Activated CD4-positive, alpha-beta T cell treated with anti-CD3 and anti-CD28 coated beads, Interleukin-2, Interleukin-6, amounts not matched to agents 100 ng/mL and 50 ng/mL, durations not matched to agents 16 hours and 8 hours (primary cell): Measurements from ENCODE around the gene COL13A1.

Experiments used
- DNase-seq: peaks from one replicate; pipeline ENCODE4 v3.0.0-alpha.2; 2020

COL13A1 gene

GRCh38 chr10:69892406-69892805 lies 90.7 kb downstream of the COL13A1 start:
- DNase-seq = no peak

DNA sequence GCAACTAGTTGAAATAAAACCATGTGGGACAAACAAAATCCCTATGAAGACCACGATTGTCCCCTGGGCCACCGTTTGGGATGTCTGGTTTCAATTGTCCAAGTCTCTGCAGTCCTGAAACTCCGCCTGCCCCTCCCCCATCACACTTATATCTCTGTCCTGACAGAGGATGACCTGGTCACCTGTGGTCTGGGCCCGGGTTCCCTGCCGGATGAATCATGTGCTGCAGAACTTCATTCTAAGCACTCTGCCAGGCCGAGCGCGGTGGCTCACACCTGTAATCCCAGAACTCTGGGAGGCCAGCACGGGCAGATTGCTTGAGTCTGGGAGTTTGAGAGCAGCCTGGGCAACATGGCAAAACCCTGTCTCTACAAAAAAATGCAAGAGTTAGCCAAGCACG lies 91.1 kb downstream of the COL13A1 start:
- no peak for DNase-seq

- DNase-seq = no peak
These were observed 91.7 kb downstream of the COL13A1 start for GRCh38 chr10:69893271-69893900.

DNA sequence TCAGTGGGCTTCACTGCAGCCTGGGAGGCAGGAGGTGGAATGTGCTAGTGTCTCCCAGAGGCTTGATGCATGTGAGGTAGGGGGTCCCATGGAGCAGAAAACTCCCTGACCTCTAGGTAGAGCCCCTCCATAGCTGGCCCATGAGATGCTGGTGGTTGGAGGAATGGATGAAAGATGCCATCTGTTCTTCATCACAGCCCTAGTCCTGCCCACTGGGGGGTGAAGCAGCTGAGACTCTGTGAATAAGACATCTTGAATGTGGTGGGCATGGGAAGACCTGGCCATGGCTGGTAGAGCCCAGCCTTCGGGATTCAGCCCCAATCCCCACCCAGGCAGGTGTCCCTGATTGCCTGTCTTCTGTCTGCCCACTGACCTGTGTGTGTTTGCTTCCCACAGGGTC lies 92.5 kb downstream of the COL13A1 start:
- DNase-seq = no peak

DNA sequence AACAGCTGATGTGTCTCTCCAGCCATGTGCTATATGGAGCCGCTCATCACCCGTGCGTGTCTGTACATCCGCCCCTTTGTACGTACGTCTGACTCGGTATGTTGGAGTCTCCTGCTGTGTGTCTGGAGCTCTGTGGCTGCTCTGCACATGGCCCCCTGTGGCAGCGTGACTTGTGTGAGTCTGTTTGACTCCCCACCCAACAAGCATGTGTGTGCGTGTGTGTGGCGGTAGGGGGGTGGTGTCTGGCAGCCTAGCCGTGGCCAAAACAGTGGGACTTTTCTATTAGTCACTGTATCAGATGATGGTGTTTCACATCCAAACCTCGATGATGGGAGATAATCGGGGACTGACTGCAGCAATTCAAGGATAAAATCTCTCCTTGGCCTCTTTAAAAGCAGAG lies 94.1 kb downstream of the COL13A1 start:
- no peak for DNase-seq

GRCh38 chr10:69896606-69897231 lies 95.0 kb downstream of the COL13A1 start:
- no peak for DNase-seq

- DNase-seq = no peak
These were observed 95.7 kb downstream of the COL13A1 start for GRCh38 chr10:69897432-69897831.

GRCh38 chr10:69897999-69898398 lies 96.3 kb downstream of the COL13A1 start:
- DNase-seq = no peak

GRCh38 chr10:69898524-69898923 lies 96.8 kb downstream of the COL13A1 start:
- DNase-seq = no peak

GRCh38 chr10:69898941-69899340 lies 97.2 kb downstream of the COL13A1 start:
- DNase-seq = no peak

DNA sequence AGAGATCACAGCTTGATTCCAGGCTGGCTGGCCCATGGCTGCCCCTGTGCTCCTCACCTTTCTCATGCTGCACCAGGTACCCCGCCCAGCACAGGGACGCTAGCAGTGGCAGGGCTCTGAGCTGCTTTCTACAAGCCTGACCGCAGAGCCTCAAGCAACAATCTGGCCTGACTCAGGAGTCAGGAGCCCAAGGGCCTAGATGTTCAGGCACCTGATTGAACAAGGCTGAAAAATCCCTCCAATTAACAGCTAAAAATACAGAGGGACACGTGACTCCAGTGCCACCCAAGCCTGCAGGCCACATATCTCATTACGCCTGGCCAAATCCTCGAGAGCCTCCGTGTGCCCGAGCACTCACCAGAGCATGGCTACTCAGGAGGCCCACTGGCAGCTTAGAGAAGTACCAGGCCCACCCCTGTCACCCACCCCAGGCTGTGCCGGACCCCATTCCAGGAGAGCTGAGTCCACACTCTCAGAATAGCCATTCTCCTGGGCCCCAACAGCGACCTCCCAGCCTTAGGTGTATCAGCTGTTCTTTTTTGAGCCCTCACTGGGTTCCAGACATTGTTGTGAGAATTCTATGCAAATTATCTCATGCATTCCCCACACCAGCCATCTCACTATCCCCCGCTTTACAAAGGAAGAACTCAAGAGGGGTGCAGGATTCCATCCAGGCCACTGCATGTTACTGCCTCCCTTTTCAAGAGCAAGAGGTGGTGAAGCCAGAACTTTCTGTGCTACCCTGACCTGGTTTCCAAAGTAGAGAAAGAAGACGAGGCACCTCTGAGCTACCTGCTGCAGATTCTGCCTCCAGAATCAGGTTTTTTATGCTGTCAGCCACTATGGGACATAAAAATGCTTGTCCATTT lies 98.3 kb downstream of the COL13A1 start:
- no peak for DNase-seq

DNA sequence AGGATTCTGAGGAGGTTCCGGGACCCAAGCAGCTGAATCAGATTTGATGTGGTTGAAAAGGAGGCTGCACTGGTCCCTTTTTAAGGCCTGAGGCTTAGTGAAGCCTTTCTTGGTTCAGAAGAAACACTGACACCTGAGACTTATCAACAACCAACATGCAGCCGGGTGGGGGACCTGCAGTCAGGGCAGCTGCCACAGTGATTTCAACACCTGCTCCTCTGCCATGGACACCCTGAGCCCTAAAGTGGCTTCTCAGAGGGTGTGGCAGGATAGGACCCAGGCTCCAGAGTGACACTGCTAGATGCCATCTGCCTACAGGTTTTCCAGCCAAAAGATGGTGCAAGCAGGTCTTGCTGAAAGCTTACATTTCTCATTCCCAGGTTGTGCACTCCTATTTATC lies 99.3 kb downstream of the COL13A1 start:
- no peak for DNase-seq

GRCh38 chr10:69901628-69902505 lies 100.2 kb downstream of the COL13A1 start:
- DNase-seq = peak; percentile 28

- no peak for DNase-seq
These were observed 101.3 kb downstream of the COL13A1 start for GRCh38 chr10:69902835-69903535.

DNA sequence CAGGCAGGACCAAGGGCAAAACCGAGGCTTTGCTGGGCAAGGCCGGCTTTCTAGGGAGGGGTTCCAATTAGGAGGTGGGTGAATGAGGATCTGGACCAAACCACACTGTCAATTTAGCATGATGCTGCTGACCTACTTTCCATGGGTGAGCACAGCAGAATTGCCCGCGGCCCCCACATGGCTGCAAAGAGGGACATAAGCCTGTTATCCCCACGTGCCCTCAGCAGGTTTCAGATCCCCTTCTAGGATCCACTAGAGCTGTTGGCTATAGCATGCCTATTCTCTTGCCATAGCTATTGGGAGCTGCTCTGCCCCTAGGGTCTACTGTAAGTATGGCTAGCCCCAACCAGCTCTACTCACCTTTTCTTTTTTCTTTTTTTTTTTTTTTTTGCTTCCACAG lies 102.8 kb downstream of the COL13A1 start:
- DNase-seq = no peak

- no peak for DNase-seq
These were observed 104.7 kb downstream of the COL13A1 start for GRCh38 chr10:69906425-69906824.

DNA sequence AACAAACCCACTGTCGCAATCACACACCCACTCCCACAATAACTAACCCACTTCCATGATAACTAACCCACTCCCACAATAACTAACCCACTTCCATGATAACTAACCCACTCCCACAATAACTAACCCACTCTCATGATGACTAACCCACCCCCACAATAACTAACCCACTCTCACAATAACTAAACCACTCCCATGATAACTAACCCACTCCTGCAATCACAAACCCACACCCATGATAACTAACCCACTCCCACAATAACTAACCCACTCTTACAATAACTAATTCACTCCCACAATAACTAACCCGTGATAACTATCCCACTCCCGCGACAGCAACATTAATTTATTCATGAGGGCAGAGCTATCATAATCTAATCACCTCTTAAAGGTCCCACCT lies 105.8 kb downstream of the COL13A1 start:
- DNase-seq = no peak

DNA sequence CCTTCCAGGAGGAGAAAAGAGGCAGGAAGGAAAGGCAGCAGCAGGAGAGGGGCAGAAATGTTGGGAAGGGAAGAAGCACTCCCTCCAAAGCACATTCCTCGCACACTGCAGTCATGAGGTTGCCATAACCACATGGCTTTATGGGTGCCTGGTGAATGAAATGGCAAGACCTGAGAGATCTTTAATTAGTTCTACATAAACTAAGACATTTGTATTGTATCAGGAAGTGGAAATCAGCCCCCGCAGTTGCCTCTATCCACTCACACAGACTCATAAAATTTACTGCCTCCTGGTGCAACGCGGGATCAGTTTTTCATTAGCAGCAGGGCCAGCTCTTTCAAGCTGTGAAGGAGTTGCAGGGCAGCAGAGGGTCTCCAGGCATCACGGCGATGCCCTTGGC lies 106.4 kb downstream of the COL13A1 start:
- no peak for DNase-seq

DNA sequence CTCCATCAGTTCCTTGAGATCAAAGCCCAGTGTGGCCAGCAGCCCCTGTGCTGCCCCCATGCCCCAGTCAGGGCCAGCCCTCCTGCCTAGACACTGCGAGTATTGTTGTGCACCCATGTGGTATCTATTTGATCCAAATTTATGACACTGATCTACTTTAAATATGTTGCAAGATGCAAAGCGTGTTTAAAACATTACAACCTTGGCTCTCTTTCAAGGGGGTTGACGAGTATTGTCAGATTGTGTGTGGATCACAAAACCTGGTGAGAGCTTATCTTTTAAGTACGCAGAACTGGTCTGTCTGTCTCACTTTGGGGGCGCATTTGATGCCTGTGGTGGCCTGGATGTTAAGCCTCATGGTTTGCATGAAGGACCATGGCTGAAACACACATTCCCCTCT lies 108.9 kb downstream of the COL13A1 start:
- DNase-seq = no peak

- DNase-seq = no peak
These were observed 110.2 kb downstream of the COL13A1 start for GRCh38 chr10:69911613-69912528.

GRCh38 chr10:69912589-69912988 lies 110.9 kb downstream of the COL13A1 start:
- no peak for DNase-seq
